HepG2 (cell line): ENCODE data around the gene TNNI3K. TPM values are rescaled to one million over a fixed set of nuclear protein-coding genes. Genes with fewer than 3 reads are reported as not detected.

Source experiments
- ATAC-seq: fragments of 200-7000 bp; cut with Tn5 transposase; 3 replicates; pipeline ENCODE4 v1.9.1; 2020; ENCODE audit warnings: mild to moderate bottlenecking, moderate library complexity
- BruUV-seq: library from RNA; stranded (reverse); fragments of 400-500 nt; replicated peaks from 2 replicates; lab custom pipeline; 2021; lab: Mats Ljungman, UMichigan
- CTCF ChIA-PET: fragments of 300-600 bp; formaldehyde crosslinking; extraction: SDS; loops from one replicate; lab custom pipeline; 2021; ENCODE audit warnings: low total read pairs, inconsistent platforms, low intra/inter-chr PET ratio; lab: Yijun Ruan, JAX
- POLR2A ChIA-PET: fragments of 350-600 bp; sonication (Branson Sonifier 250); formaldehyde crosslinking; loops from one replicate; lab custom pipeline; 2020; ENCODE audit warnings: antibody characterized with exemption, inconsistent platforms; lab: Yijun Ruan, JAX
- DNase-seq: peaks from one replicate; pipeline ENCODE4 v3.0.0-alpha.2; 2015; ENCODE audit warnings: low spot score
- FAIRE-seq: peaks from 3 replicates; lab custom pipeline; 2011; peaks lifted over from hg19 to GRCh38; lab: Jason Lieb, UNC
- H2AFZ ChIP-seq: one replicate; pipeline ENCODE4 v1.6.1; 2011; ENCODE audit warnings: low read length, inconsistent platforms
- H3K27ac ChIP-seq: fragments of 300-600 bp; 3 replicates; pipeline ENCODE4 v1.8.0; 2011; ENCODE audit warnings: mixed run types, mild to moderate bottlenecking, mixed read lengths, low read length, inconsistent platforms; ENCODE audit not compliant: insufficient read depth; ENCODE audit errors: extremely low read length
- H3K27me3 ChIP-seq, 2 experiments: fragments of 200-600 bp in 1 of 2; 2 replicates in 1 of 2; 3 replicates in 1 of 2; pipeline versions ENCODE4 v1.6.0 to v1.8.0; 2011; ENCODE audit warnings: low read length in 2 of 2, mild to moderate bottlenecking in 2 of 2, moderate library complexity in 2 of 2, inconsistent platforms in 1 of 2; ENCODE audit not compliant: insufficient read depth in 2 of 2, control insufficient read depth in 1 of 2
- H3K36me3 ChIP-seq, 2 experiments: fragments of 200-600 bp in 1 of 2; replicated peaks in 1 of 2; 2 replicates in 1 of 2; 3 replicates in 1 of 2; pipeline versions ENCODE4 v1.5.1 to v1.8.0; 2011; ENCODE audit warnings: low read length in 2 of 2, inconsistent platforms in 1 of 2; ENCODE audit not compliant: insufficient read depth in 2 of 2, control insufficient read depth in 1 of 2
- H3K4me1 ChIP-seq: 2 replicates; pipeline ENCODE4 v1.5.1; 2012; ENCODE audit warnings: low read length, inconsistent platforms; ENCODE audit not compliant: insufficient read depth
- H3K4me2 ChIP-seq: 2 replicates; pipeline ENCODE4 v1.6.0; 2011; ENCODE audit warnings: low read depth, low read length, inconsistent platforms
- H3K4me3 ChIP-seq, 3 experiments: fragments of 200-600 bp in 1 of 3; sonication (generic), shearing (Covaris generic) in 1 of 3; replicated peaks in 1 of 3; 2 replicates each; pipeline ENCODE4 v1.5.1; 2011 to 2016; ENCODE audit warnings: low read length in 3 of 3, inconsistent platforms in 2 of 3, low read depth in 2 of 3, mild to moderate bottlenecking in 2 of 3, control low read depth in 1 of 3, mixed read lengths in 1 of 3; ENCODE audit not compliant: insufficient read depth in 1 of 3
- H3K79me2 ChIP-seq: one replicate; pipeline ENCODE4 v1.6.1; 2011; ENCODE audit warnings: low read length, inconsistent platforms; ENCODE audit not compliant: insufficient read depth
- H3K9ac ChIP-seq: 2 replicates; pipeline ENCODE4 v1.6.0; 2011; ENCODE audit warnings: mild to moderate bottlenecking, low read depth, low read length, inconsistent platforms; ENCODE audit not compliant: insufficient read depth
- H3K9me3 ChIP-seq: 2 replicates; pipeline ENCODE4 v1.5.1; 2012; ENCODE audit warnings: mild to moderate bottlenecking, low read length
- H4K20me1 ChIP-seq: 2 replicates; pipeline ENCODE4 v1.6.0; 2011; ENCODE audit warnings: inconsistent platforms, mild to moderate bottlenecking, low read length, moderate library complexity; ENCODE audit not compliant: insufficient read depth
- AGO1 ChIP-seq: fragments of 200-400 bp; formaldehyde crosslinking; IDR thresholded peaks from 2 replicates; pipeline ENCODE4 v1.6.1; 2017; ENCODE audit warnings: mild to moderate bottlenecking, low read depth, low read length, moderate library complexity; ENCODE audit not compliant: poor library complexity, severe bottlenecking
- CSRNP2 ChIP-seq: sonication (generic); formaldehyde crosslinking; conservative IDR thresholded peaks from 2 replicates; pipeline ENCODE4 v1.8.0; 2022; ENCODE audit warnings: low read depth, missing genetic modification reagents
- E2F1 ChIP-seq: sonication (generic); formaldehyde crosslinking; IDR thresholded peaks from 2 replicates; pipeline ENCODE4 v1.5.0; 2020; ENCODE audit warnings: missing genetic modification reagents
- ELF3 ChIP-seq: IDR thresholded peaks from 2 replicates; pipeline ENCODE4 v1.6.1; 2016; ENCODE audit warnings: missing genetic modification reagents, missing compliant biosample characterization
- GRHL1 ChIP-seq: sonication (generic); formaldehyde crosslinking; conservative IDR thresholded peaks from 2 replicates; pipeline ENCODE4 v1.8.0; 2022; ENCODE audit warnings: missing genetic modification reagents
- JUNB ChIP-seq: sonication (generic); formaldehyde crosslinking; IDR thresholded peaks from 2 replicates; pipeline ENCODE4 v1.8.0; 2022; ENCODE audit warnings: missing genetic modification reagents, mild to moderate bottlenecking, borderline replicate concordance
- KDM3A ChIP-seq: IDR thresholded peaks from 2 replicates; pipeline ENCODE4 v1.6.1; 2018; ENCODE audit warnings: low read depth, missing compliant biosample characterization
- MYC ChIP-seq: sonication (generic); formaldehyde crosslinking; IDR thresholded peaks from 2 replicates; pipeline ENCODE4 v1.9.0; 2021; ENCODE audit warnings: missing genetic modification reagents, borderline replicate concordance
- NR3C1 ChIP-seq: sonication (generic); formaldehyde crosslinking; IDR thresholded peaks from 2 replicates; pipeline ENCODE4 v1.4.0; 2020; ENCODE audit warnings: missing genetic modification reagents
- PPARG ChIP-seq: conservative IDR thresholded peaks from 2 replicates; pipeline ENCODE4 v1.6.1; 2016; ENCODE audit warnings: missing biosample characterization, missing genetic modification reagents
- SOX13 ChIP-seq, 3 experiments: fragments of 450-650 bp in 1 of 3; sonication (generic) in 1 of 3; formaldehyde crosslinking in 1 of 3; IDR thresholded peaks in 2 of 3; conservative IDR thresholded peaks in 1 of 3; 2 replicates each; pipeline versions ENCODE4 v1.5.0 to v1.6.1; 2016 to 2020; ENCODE audit warnings: antibody characterized with exemption in 1 of 3, mild to moderate bottlenecking in 1 of 3, missing compliant biosample characterization in 1 of 3, missing genetic modification reagents in 1 of 3, moderate library complexity in 1 of 3
- ZBTB10 ChIP-seq: sonication (generic); formaldehyde crosslinking; IDR thresholded peaks from 2 replicates; pipeline ENCODE4 v1.4.0; 2020; ENCODE audit warnings: missing genetic modification reagents, borderline replicate concordance
- ZC3H13 ChIP-seq: sonication (generic); formaldehyde crosslinking; IDR thresholded peaks from 2 replicates; pipeline ENCODE4 v1.8.1; 2023; ENCODE audit warnings: mild to moderate bottlenecking, missing genetic modification reagents, moderate library complexity
- ZNF329 ChIP-seq: sonication (generic); formaldehyde crosslinking; IDR thresholded peaks from 2 replicates; pipeline ENCODE4 v1.9.0; 2021; ENCODE audit warnings: low read depth, mild to moderate bottlenecking, missing genetic modification reagents
- ZNF343 ChIP-seq: sonication (generic); formaldehyde crosslinking; IDR thresholded peaks from 2 replicates; pipeline ENCODE4 v1.4.0; 2020; ENCODE audit warnings: mild to moderate bottlenecking, missing genetic modification reagents
- ZNF484 ChIP-seq: sonication (generic); formaldehyde crosslinking; IDR thresholded peaks from 2 replicates; pipeline ENCODE4 v1.5.1; 2020; ENCODE audit warnings: mild to moderate bottlenecking, low read depth, missing genetic modification reagents, borderline replicate concordance
- ZNF777 ChIP-seq: sonication (generic); formaldehyde crosslinking; IDR thresholded peaks from 2 replicates; pipeline ENCODE4 v1.4.0; 2020; ENCODE audit warnings: missing genetic modification reagents
- ZNF878 ChIP-seq: sonication (generic); formaldehyde crosslinking; IDR thresholded peaks from 2 replicates; pipeline ENCODE4 v1.8.1; 2023; ENCODE audit warnings: mild to moderate bottlenecking, missing genetic modification reagents, moderate library complexity
- WGBS: methylation state at CpG from one replicate; pipeline ENCODE4 v1.1.6; 2017; ENCODE audit warnings: low lambda C conversion rate; 5-methylcytosine and 5-hydroxymethylcytosine counted together
- in situ Hi-C: cut with HindIII; loops from 2 replicates; pipeline ENCODE4 v1.10.0; 2017; ENCODE audit warnings: low pct_unique_long_range_greater_than_20kb; ENCODE audit not compliant: extremely low pct_ligation_motif_present
- intact Hi-C: fragments of 100-400 bp; cut with micrococcal nuclease; formaldehyde crosslinking; loops from one replicate; pipeline ENCODE4 v1.10.0; 2022; ENCODE audit not compliant: unreplicated experiment
- polyA plus RNA-seq, 8 experiments: library from polyadenylated mRNA; depleted of rRNA in 3 of 8; stranded (reverse) in 7 of 8; unstranded in 1 of 8; fragments of >200 nt; fragmentation: Illumina TruSeq in 4 of 8; extraction: Trizol in 4 of 8; gene quantifications; 2 replicates each; pipeline versions ENCODE4 v1.2.1 to v1.2.3, GENCODE V29; 2011 to 2016; ENCODE audit warnings: low read depth in 4 of 8, missing spikeins in 1 of 8, mixed read lengths in 1 of 8; ENCODE audit not compliant: insufficient read depth in 1 of 8
- total RNA-seq, 5 experiments: library from RNA; depleted of rRNA; stranded (reverse); fragments of >200 nt; fragmentation: Illumina TruSeq; extraction: Trizol; gene quantifications; 2 replicates each; pipeline ENCODE4 v1.2.3, GENCODE V29; 2016; ENCODE audit warnings: low read depth in 1 of 5

The TNNI3K gene
- total and polyA plus RNA-seq, 2 of the 13 experiments (the other 11 are each of a cell fraction or from before 2014, with no cell fraction given), result 1.1 TPM; not detected in 1

- Histone ChIP-seq H2AFZ (no peak overlapping the region), H3K4me2 (no peak overlapping the region), H3K9me3 (no peaks in the 10 kb centered on the region), H3K79me2 (no peaks in the 10 kb centered on the region), H3K27me3 (no peaks in the 10 kb centered on the region), H3K4me3 (no peak overlapping the region), H3K27ac (no peak overlapping the region), H4K20me1 (no peaks in the 10 kb centered on the region), H3K9ac (no peak overlapping the region), H3K4me1 (no peaks in the 10 kb centered on the region), H3K36me3 (no peaks in the 10 kb centered on the region)
- no TSS peak for BruUV-seq
- no peak for FAIRE-seq
- ChIA-PET POLR2A (no interaction called here), CTCF (no interaction called here)
- no peak for DNase-seq
- ATAC-seq, result no peak
- 50% methylated on average over 2 of the region's 2 CpGs for WGBS
- intact Hi-C loops, result no loop called here
- TF ChIP-seq NR3C1 (CRISPR knock-in tag) (no peak), AGO1 (no peak), CSRNP2 (CRISPR knock-in tag) (no peak), ELF3 (no peak), KDM3A (CRISPR knock-in tag) (no peak), ZNF777 (no peak), ZNF343 (no peak), MYC (no peak), PPARG (CRISPR knock-in tag) (no peak), ZNF484 (CRISPR knock-in tag) (no peak), ZC3H13 (CRISPR knock-in tag) (no peak), ZNF878 (CRISPR knock-in tag) (no peak), GRHL1 (CRISPR knock-in tag) (no peak), JUNB (CRISPR knock-in tag) (no peak), ZBTB10 (no peak), E2F1 (CRISPR knock-in tag) (no peak), ZNF329 (CRISPR knock-in tag) (no peak), SOX13 (IDR thresholded peaks at IDR 0.05) (no peak), SOX13 (CRISPR knock-in tag; conservative IDR thresholded peaks at IDR 0.05 in 1 of 2, IDR thresholded peaks at IDR 0.05 in 1 of 2) (no peak)
- in situ Hi-C loops, result no loop called here
Measured at GRCh38 chr1:74420467-74420866, 185.3 kb downstream of the TNNI3K start.
